WTC11 (cell line): ENCODE data around the gene ANK2. TPM values are rescaled to one million over a fixed set of nuclear protein-coding genes. Genes with fewer than 3 reads are reported as not detected.

Experiments
- ATAC-seq: fragments of 200-7000 bp; cut with Tn5 transposase; 2 replicates; pipeline ENCODE4 v1.10.0; 2021; ENCODE audit warnings: mild to moderate bottlenecking, moderate library complexity
- CTCF ChIA-PET: fragments of 300-600 bp; sonication (Branson Sonifier 250); formaldehyde crosslinking; loops from one replicate; lab custom pipeline; 2021; ENCODE audit warnings: antibody characterized with exemption; lab: Charles Lee
- POLR2A ChIA-PET: fragments of 350-600 bp; sonication (Branson Sonifier 250); formaldehyde crosslinking; loops from one replicate; lab custom pipeline; 2021; ENCODE audit warnings: antibody characterized with exemption; lab: Charles Lee
- DNase-seq: peaks from one replicate; pipeline ENCODE4 v3.0.0; 2021; ENCODE audit warnings: low spot score
- H3K27ac Mint-ChIP-seq: 2 replicates; pipeline ENCODE4 v1.8.0; 2021; ENCODE audit warnings: mixed read lengths
- H3K27me3 Mint-ChIP-seq: 2 replicates; pipeline ENCODE4 v1.8.0; 2021; ENCODE audit warnings: low read depth, mild to moderate bottlenecking, moderate library complexity, mixed read lengths
- H3K36me3 Mint-ChIP-seq: 2 replicates; pipeline ENCODE4 v1.8.0; 2021; ENCODE audit warnings: mixed read lengths
- H3K4me1 Mint-ChIP-seq: 2 replicates; pipeline ENCODE4 v1.8.0; 2022; ENCODE audit warnings: mixed read lengths
- H3K4me3 Mint-ChIP-seq: 2 replicates; pipeline ENCODE4 v1.8.0; 2021; ENCODE audit warnings: mild to moderate bottlenecking, moderate library complexity, mixed read lengths
- H3K9me3 Mint-ChIP-seq: 2 replicates; pipeline ENCODE4 v1.8.0; 2021; ENCODE audit warnings: mixed read lengths
- EMX1 ChIP-seq: fragments of 250-450 bp; sonication (Bioruptor Pico); IDR thresholded peaks from 2 replicates; pipeline ENCODE4 v1.8.0; 2021; ENCODE audit warnings: mild to moderate bottlenecking
- IRF2 ChIP-seq: sonication (generic); formaldehyde crosslinking; IDR thresholded peaks from 2 replicates; pipeline ENCODE4 v1.8.0; 2022; ENCODE audit warnings: low read depth, missing genetic modification reagents, borderline replicate concordance
- JAZF1 ChIP-seq: fragments of 250-450 bp; sonication (Bioruptor Pico); IDR thresholded peaks from 2 replicates; pipeline ENCODE4 v1.9.0; 2021; ENCODE audit warnings: moderate library complexity, mild to moderate bottlenecking, inconsistent platforms
- NFYB ChIP-seq: sonication (generic); formaldehyde crosslinking; conservative IDR thresholded peaks from 2 replicates; pipeline ENCODE4 v1.8.0; 2022; ENCODE audit warnings: low read depth, missing genetic modification reagents
- NR1H2 ChIP-seq: sonication (generic); formaldehyde crosslinking; IDR thresholded peaks from 2 replicates; pipeline ENCODE4 v1.9.0; 2021; ENCODE audit warnings: mild to moderate bottlenecking, moderate library complexity, missing genetic modification reagents
- NR3C1 ChIP-seq: sonication (generic); formaldehyde crosslinking; conservative IDR thresholded peaks from 2 replicates; pipeline ENCODE4 v1.8.1; 2023; ENCODE audit warnings: low read depth, mild to moderate bottlenecking, missing genetic modification reagents
- SMAD4 ChIP-seq: sonication (generic); formaldehyde crosslinking; IDR thresholded peaks from 2 replicates; pipeline ENCODE4 v1.8.0; 2022; ENCODE audit warnings: mild to moderate bottlenecking, missing genetic modification reagents
- SP1 ChIP-seq: sonication (generic); formaldehyde crosslinking; conservative IDR thresholded peaks from 2 replicates; pipeline ENCODE4 v1.8.1; 2022; ENCODE audit warnings: missing genetic modification reagents
- ZNF219 ChIP-seq: sonication (generic); formaldehyde crosslinking; IDR thresholded peaks from 2 replicates; pipeline ENCODE4 v1.8.0; 2023; ENCODE audit warnings: missing genetic modification reagents, mild to moderate bottlenecking, borderline replicate concordance
- total RNA-seq: library from RNA; stranded (reverse); gene quantifications from 3 replicates; pipeline ENCODE4 v1.2.3, GENCODE V29; 2021
- TF ChIP-seq, protein P1 (sequence below): sonication (generic); formaldehyde crosslinking; IDR thresholded peaks from 2 replicates; pipeline ENCODE4 v1.8.0; 2023; ENCODE audit warnings: missing genetic modification reagents, mild to moderate bottlenecking, borderline replicate concordance
- TF ChIP-seq, protein P2 (sequence below): sonication (generic); formaldehyde crosslinking; conservative IDR thresholded peaks from 2 replicates; pipeline ENCODE4 v1.8.1; 2022; ENCODE audit warnings: mild to moderate bottlenecking, missing genetic modification reagents
- TF ChIP-seq, protein P3 (sequence below): sonication (generic); formaldehyde crosslinking; IDR thresholded peaks from 2 replicates; pipeline ENCODE4 v1.8.0; 2022; ENCODE audit warnings: mild to moderate bottlenecking, missing genetic modification reagents
- TF ChIP-seq, protein P4 (sequence below): sonication (generic); formaldehyde crosslinking; IDR thresholded peaks from 2 replicates; pipeline ENCODE4 v1.8.1; 2022; ENCODE audit warnings: missing genetic modification reagents, borderline replicate concordance
- TF ChIP-seq, protein P5 (sequence below): sonication (generic); formaldehyde crosslinking; IDR thresholded peaks from 2 replicates; pipeline ENCODE4 v1.8.1; 2023; ENCODE audit warnings: mild to moderate bottlenecking, missing genetic modification reagents, moderate library complexity

ANK2 gene
- total RNA-seq, 1 experiment from 2014 or later = 27.9 TPM

DNA sequence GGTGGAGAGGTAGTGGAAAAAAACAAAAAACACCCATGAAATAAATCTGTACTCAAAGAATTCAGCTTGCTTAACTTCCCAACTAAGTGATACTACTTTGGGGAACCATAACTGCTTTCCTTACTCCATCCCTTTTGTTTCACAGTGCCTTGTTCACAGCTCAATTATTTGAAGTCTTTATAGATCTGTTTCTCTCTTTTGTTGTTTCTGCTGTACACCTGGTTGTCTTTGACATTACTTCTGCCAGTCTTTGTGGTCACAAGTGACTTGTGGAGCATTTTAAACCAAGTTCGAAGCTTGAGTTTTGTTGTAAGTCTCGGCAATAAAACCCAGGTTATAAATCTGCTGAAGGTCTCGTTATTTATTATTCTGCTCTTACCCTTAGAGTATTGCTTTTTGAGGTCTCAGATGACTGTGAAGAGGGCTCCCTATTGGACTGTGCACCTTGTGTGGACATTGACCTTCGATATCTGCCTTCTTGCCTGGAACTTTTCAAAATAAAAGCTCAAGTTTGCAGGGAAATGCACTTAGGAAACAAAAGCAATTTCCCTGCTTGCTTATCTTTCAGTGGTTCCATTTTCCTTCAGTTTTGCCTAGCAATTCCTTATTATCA lies 59.8 kb downstream of the ANK2 start (continued):
- TF ChIP-seq, protein P1, sequence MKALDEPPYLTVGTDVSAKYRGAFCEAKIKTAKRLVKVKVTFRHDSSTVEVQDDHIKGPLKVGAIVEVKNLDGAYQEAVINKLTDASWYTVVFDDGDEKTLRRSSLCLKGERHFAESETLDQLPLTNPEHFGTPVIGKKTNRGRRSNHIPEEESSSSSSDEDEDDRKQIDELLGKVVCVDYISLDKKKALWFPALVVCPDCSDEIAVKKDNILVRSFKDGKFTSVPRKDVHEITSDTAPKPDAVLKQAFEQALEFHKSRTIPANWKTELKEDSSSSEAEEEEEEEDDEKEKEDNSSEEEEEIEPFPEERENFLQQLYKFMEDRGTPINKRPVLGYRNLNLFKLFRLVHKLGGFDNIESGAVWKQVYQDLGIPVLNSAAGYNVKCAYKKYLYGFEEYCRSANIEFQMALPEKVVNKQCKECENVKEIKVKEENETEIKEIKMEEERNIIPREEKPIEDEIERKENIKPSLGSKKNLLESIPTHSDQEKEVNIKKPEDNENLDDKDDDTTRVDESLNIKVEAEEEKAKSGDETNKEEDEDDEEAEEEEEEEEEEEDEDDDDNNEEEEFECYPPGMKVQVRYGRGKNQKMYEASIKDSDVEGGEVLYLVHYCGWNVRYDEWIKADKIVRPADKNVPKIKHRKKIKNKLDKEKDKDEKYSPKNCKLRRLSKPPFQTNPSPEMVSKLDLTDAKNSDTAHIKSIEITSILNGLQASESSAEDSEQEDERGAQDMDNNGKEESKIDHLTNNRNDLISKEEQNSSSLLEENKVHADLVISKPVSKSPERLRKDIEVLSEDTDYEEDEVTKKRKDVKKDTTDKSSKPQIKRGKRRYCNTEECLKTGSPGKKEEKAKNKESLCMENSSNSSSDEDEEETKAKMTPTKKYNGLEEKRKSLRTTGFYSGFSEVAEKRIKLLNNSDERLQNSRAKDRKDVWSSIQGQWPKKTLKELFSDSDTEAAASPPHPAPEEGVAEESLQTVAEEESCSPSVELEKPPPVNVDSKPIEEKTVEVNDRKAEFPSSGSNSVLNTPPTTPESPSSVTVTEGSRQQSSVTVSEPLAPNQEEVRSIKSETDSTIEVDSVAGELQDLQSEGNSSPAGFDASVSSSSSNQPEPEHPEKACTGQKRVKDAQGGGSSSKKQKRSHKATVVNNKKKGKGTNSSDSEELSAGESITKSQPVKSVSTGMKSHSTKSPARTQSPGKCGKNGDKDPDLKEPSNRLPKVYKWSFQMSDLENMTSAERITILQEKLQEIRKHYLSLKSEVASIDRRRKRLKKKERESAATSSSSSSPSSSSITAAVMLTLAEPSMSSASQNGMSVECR (CRISPR knock-in tag) = no peak
- TF ChIP-seq, protein P2, sequence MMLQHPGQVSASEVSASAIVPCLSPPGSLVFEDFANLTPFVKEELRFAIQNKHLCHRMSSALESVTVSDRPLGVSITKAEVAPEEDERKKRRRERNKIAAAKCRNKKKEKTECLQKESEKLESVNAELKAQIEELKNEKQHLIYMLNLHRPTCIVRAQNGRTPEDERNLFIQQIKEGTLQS (CRISPR knock-in tag) = no peak
- TF ChIP-seq SMAD4 (CRISPR knock-in tag) = no peak

DNA sequence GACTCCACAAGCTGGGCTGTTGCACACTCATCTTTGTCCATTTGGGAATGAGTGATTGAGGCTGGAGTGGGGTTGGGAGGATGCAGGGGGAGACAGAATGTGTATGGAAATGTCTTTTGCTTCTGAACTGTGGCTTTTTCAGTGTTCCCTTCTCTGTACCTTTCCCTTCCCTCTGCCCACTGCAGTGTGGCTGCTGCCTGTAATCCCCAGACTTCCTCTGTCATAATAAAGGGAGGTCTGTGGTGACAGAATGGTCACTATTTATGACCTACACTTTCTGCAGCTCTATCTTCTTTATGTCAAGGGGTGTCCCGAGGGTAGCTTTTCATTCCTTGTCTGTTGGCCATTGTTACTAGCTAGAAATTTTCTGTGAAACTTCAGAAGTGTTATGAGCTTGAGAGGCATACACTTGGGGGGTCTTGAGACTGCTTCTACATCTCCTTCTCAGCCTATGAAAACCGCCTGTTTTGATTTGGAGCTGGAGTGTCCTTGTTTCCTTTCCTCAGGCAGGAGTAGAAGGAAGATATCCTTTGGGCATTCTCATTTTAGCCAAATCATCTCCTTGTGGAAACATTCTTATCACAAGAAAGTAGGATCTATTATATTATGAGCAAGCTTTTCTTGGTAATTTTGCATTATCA lies 63.0 kb downstream of the ANK2 start:
- peaks cover 40% of the 10 kb centered on the region for H3K4me1 Mint-ChIP-seq
- ChIA-PET POLR2A (interaction anchor here (0.5 kb wide), 1 partner anchor 609 kb away, joined by 3 read pairs; no protein-coding TSS in a partner anchor), CTCF (interaction anchor here (0.6 to 1.4 kb wide), 3 partner anchors 25 to 181 kb away, joined by 3 to 7 read pairs (median 3); no protein-coding TSS in a partner anchor)
- ATAC-seq (no peak), DNase-seq (no peak)
- no peaks in the 10 kb centered on the region for H3K9me3 Mint-ChIP-seq
- TF ChIP-seq SP1 (CRISPR knock-in tag) = no peak
- TF ChIP-seq, protein P3, sequence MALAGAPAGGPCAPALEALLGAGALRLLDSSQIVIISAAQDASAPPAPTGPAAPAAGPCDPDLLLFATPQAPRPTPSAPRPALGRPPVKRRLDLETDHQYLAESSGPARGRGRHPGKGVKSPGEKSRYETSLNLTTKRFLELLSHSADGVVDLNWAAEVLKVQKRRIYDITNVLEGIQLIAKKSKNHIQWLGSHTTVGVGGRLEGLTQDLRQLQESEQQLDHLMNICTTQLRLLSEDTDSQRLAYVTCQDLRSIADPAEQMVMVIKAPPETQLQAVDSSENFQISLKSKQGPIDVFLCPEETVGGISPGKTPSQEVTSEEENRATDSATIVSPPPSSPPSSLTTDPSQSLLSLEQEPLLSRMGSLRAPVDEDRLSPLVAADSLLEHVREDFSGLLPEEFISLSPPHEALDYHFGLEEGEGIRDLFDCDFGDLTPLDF (CRISPR knock-in tag) = no peak
- H3K27ac Mint-ChIP-seq = no peak overlapping the region
- H3K27me3 Mint-ChIP-seq = no peaks in the 10 kb centered on the region
- no peaks in the 10 kb centered on the region for H3K36me3 Mint-ChIP-seq
- no peak overlapping the region for H3K4me3 Mint-ChIP-seq

DNA sequence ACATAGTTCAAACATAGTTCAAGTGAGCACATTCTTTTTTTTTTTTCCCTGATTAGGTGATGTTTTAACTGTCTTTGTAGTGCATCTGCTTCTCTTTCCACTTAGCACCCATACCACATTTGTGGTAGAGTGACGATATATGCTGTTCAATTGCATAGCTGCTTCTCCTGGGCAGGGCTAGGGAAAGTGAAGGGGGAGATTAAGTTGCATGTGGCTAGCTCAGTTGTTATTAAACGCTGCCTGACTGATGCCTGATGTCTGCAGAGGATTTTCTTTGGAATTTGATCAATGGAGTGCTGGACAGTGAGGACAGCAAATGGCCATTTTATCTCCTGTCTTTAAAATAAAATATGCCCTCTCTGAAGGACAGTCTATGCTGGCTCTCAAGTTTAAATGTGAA lies 63.7 kb downstream of the ANK2 start:
- Mint-ChIP-seq H3K4me1 (peaks cover 41% of the 10 kb centered on the region), H3K36me3 (no peaks in the 10 kb centered on the region), H3K27me3 (no peaks in the 10 kb centered on the region), H3K27ac (no peak overlapping the region), H3K9me3 (no peaks in the 10 kb centered on the region)
- ChIA-PET CTCF (interaction anchor here (0.6 to 1.4 kb wide), 5 partner anchors 10 to 180 kb away, joined by 3 to 7 read pairs (median 3); no protein-coding TSS in a partner anchor), POLR2A (no interaction called here)
- DNase-seq (no peak), ATAC-seq (no peak)
- TF ChIP-seq NR3C1 (CRISPR knock-in tag) (no peak), SP1 (CRISPR knock-in tag) (no peak), JAZF1 (no peak), EMX1 (CRISPR knock-in tag) (no peak), NR1H2 (CRISPR knock-in tag) (no peak), ZNF219 (CRISPR knock-in tag) (no peak), NFYB (CRISPR knock-in tag) (no peak), IRF2 (CRISPR knock-in tag) (no peak)
- TF ChIP-seq, protein P4, sequence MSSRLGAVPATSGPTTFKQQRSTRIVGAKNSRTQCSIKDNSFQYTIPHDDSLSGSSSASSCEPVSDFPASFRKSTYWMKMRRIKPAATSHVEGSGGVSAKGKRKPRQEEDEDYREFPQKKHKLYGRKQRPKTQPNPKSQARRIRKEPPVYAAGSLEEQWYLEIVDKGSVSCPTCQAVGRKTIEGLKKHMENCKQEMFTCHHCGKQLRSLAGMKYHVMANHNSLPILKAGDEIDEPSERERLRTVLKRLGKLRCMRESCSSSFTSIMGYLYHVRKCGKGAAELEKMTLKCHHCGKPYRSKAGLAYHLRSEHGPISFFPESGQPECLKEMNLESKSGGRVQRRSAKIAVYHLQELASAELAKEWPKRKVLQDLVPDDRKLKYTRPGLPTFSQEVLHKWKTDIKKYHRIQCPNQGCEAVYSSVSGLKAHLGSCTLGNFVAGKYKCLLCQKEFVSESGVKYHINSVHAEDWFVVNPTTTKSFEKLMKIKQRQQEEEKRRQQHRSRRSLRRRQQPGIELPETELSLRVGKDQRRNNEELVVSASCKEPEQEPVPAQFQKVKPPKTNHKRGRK = no peak
- TF ChIP-seq, protein P5, sequence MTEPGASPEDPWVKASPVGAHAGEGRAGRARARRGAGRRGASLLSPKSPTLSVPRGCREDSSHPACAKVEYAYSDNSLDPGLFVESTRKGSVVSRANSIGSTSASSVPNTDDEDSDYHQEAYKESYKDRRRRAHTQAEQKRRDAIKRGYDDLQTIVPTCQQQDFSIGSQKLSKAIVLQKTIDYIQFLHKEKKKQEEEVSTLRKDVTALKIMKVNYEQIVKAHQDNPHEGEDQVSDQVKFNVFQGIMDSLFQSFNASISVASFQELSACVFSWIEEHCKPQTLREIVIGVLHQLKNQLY (CRISPR knock-in tag) = no peak
- TF ChIP-seq, protein P1 (CRISPR knock-in tag) = no peak
- TF ChIP-seq, all 79 proteins: peak for 0
- no peak overlapping the region for H3K4me3 Mint-ChIP-seq
